T-helper 1 cell (primary cell): ENCODE results near the gene SLC9B2.

Source experiments
- DNase-seq, 5 donors: peaks; one replicate each; pipeline ENCODE4 v3.0.0-alpha.2; 2012 to 2020

SLC9B2 gene

GRCh38 chr4:103075894-103076746 lies 441 bp downstream of the SLC9B2 start:
- DNase-seq, result peak; percentile 26 to 68 (median 41)

- no peak for DNase-seq
Observed at GRCh38 chr4:103075435-103075893, 1.1 kb downstream of the SLC9B2 start.

- no peak for DNase-seq
Observed at GRCh38 chr4:103074744-103075434, 1.7 kb downstream of the SLC9B2 start.

GRCh38 chr4:103073792-103074438 lies 2.6 kb downstream of the SLC9B2 start:
- no peak for DNase-seq

GRCh38 chr4:103067841-103068547 lies 8.6 kb downstream of the SLC9B2 start:
- DNase-seq, result no peak

- no peak for DNase-seq
Observed at GRCh38 chr4:103060453-103061148, 16.0 kb downstream of the SLC9B2 start.

- no peak for DNase-seq
Observed at GRCh38 chr4:103054030-103054429, 22.5 kb downstream of the SLC9B2 start.

- DNase-seq, result no peak
Observed at GRCh38 chr4:103052779-103053178, 23.8 kb downstream of the SLC9B2 start.

- no peak for DNase-seq
Observed at GRCh38 chr4:103052145-103052544, 24.4 kb downstream of the SLC9B2 start.

GRCh38 chr4:103050736-103051436 lies 25.7 kb downstream of the SLC9B2 start:
- no peak for DNase-seq

GRCh38 chr4:103046416-103047290 lies 29.9 kb downstream of the SLC9B2 start:
- DNase-seq, result peak in 4 of 5 donors; percentile 3 to 51 (median 16)

- no peak for DNase-seq
Observed at GRCh38 chr4:103044183-103044582, 32.4 kb downstream of the SLC9B2 start.

GRCh38 chr4:103036169-103036568 lies 40.4 kb downstream of the SLC9B2 start:
- DNase-seq, result no peak

GRCh38 chr4:103032574-103032973 lies 44.0 kb downstream of the SLC9B2 start:
- DNase-seq, result peak in 1 of 5 donors; percentile 20

- DNase-seq, result no peak
Observed at GRCh38 chr4:103030791-103031190, 45.8 kb downstream of the SLC9B2 start.

- DNase-seq, result no peak
Observed at GRCh38 chr4:103029300-103029699, 47.3 kb downstream of the SLC9B2 start.

- no peak for DNase-seq
Observed at GRCh38 chr4:103026868-103027267, 49.7 kb downstream of the SLC9B2 start.

- DNase-seq, result no peak
Observed at GRCh38 chr4:103024996-103025395, 51.6 kb downstream of the SLC9B2 start.

GRCh38 chr4:103021120-103021519 lies 55.4 kb downstream of the SLC9B2 start:
- no peak for DNase-seq
